ENCODE measurements around the gene PWWP2A. TPM values are rescaled to one million over a fixed set of nuclear protein-coding genes. Genes with fewer than 3 reads are reported as not detected.

The PWWP2A gene
- total RNA-seq, 1 donor from 2014 or later = 26.7 TPM

DNA sequence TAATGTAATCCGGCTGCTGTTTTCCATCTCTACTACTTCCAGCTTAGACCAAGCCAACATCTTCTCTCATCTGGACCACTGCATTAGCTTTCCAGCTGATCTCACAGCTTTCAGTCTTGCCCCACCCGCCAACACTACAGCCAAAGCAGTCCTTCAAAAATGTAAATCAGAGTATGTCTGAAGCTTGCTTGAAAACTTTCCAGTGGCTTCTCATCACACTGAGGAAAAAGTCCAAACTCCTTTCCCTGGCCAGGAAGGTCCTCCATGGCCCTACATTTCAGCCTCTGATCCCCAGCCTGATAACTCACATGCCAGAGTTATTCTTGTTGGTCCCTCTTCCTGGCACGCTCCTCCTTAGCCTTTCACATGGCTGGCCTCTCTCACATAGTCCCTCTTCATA is 71.8 kb downstream of the PWWP2A start:
- no peak for ATAC-seq
- intact Hi-C loops (cut with DNase I) = no loop called here
- H3K36me3 ChIP-seq = peaks cover 58% of the 10 kb centered on the region

DNA sequence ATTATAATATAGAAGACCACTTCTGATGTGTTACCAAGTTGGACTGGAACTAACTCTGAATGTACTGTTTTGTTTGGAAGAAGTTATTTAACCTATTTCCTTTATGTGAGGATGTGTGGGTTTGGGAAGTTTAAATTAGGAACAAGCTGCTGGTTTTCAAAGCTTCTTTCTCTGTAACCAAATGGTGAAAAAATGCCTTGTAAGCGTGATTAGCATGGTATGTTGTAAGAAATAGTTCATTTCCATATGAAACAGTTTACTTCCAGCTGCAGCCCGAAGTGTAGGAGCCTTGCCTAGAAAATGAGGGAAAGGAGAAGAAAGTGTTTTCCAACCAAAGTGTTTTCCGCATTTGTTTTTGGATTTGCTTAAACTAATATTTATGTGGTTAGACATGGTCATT is 74.3 kb downstream of the PWWP2A start:
- no peak for DNase-seq
- Histone ChIP-seq H3K4me3 (no peak overlapping the region), H3K4me1 (no peaks in the 10 kb centered on the region), H3K27ac (no peak overlapping the region), H3K9me3 (no peaks in the 10 kb centered on the region), H3K27me3 (no peaks in the 10 kb centered on the region), H3K36me3 (peaks cover 59% of the 10 kb centered on the region)
- ATAC-seq = no peak
- intact Hi-C loops (cut with DNase I) = no loop called here
- TF ChIP-seq, protein P1, sequence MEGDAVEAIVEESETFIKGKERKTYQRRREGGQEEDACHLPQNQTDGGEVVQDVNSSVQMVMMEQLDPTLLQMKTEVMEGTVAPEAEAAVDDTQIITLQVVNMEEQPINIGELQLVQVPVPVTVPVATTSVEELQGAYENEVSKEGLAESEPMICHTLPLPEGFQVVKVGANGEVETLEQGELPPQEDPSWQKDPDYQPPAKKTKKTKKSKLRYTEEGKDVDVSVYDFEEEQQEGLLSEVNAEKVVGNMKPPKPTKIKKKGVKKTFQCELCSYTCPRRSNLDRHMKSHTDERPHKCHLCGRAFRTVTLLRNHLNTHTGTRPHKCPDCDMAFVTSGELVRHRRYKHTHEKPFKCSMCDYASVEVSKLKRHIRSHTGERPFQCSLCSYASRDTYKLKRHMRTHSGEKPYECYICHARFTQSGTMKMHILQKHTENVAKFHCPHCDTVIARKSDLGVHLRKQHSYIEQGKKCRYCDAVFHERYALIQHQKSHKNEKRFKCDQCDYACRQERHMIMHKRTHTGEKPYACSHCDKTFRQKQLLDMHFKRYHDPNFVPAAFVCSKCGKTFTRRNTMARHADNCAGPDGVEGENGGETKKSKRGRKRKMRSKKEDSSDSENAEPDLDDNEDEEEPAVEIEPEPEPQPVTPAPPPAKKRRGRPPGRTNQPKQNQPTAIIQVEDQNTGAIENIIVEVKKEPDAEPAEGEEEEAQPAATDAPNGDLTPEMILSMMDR (IDR thresholded peaks at IDR 0.05) = no peak

More for the DNA sequence above, 71.8 kb downstream of the PWWP2A start:
- TF ChIP-seq, protein P1 (IDR thresholded peaks at IDR 0.05) = no peak
- H3K9me3 ChIP-seq = no peaks in the 10 kb centered on the region
- no peaks in the 10 kb centered on the region for H3K4me1 ChIP-seq
- H3K4me3 ChIP-seq = no peak overlapping the region
- no peak overlapping the region for H3K27ac ChIP-seq
- no peaks in the 10 kb centered on the region for H3K27me3 ChIP-seq
- DNase-seq = no peak

DNA sequence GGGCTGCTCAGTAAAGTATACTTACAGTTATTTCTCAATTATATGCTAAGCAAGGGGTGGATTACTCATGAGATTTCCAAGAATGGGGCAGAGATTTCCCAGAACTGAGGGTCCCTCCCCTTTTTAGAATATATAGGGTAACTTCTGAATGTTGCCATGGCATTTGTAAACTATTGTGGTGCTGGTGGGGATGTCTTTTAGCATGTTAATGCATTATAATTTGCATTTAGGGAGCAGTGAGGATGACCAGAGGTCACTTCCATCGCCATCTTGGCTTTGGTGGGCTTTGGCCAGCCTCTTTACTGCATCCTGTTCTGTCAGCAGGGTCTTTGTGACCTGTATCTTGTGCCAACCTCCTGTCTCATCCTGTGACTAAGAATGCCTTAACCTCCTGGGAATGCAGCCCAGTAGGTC is 74.9 kb downstream of the PWWP2A start:
- Histone ChIP-seq H3K4me1 (no peaks in the 10 kb centered on the region), H3K36me3 (peaks cover 59% of the 10 kb centered on the region), H3K4me3 (no peak overlapping the region), H3K27ac (no peak overlapping the region), H3K9me3 (no peaks in the 10 kb centered on the region), H3K27me3 (no peaks in the 10 kb centered on the region)
- TF ChIP-seq, protein P1 (IDR thresholded peaks at IDR 0.05) = no peak
- intact Hi-C loops (cut with DNase I) = no loop called here
- no peak for ATAC-seq
- DNase-seq = no peak

DNA sequence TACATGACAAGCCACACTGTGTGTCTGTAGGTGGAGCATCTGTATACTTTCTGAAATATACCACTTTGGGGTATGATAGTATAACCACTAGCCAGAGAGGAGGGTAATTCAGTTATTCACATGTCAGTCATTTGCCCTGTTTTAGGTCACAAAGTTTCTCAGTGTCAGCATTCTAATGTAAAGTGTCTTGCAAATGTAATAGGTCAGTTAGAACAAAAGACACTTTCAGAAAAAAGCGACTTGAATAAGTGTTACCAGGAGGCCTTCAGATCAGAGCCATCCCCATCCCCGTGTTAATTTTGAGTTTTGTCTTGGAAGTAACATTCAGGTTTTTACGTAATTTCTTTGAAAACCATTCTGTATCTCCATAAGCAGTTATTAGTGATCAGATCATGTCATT is 76.6 kb downstream of the PWWP2A start:
- H3K4me1 ChIP-seq = no peaks in the 10 kb centered on the region
- ATAC-seq (no peak), DNase-seq (no peak)
- TF ChIP-seq, protein P1 (IDR thresholded peaks at IDR 0.05) = no peak
- H3K27ac ChIP-seq = no peak overlapping the region
- H3K36me3 ChIP-seq = peaks cover 69% of the 10 kb centered on the region
- no peaks in the 10 kb centered on the region for H3K27me3 ChIP-seq
- H3K9me3 ChIP-seq = no peaks in the 10 kb centered on the region
- no peak overlapping the region for H3K4me3 ChIP-seq
- intact Hi-C loops (cut with DNase I) = no loop called here

Other genes with a start within 250 kb of the PWWP2A start
- gene ADRA1B, start 203.0 kb downstream of the PWWP2A start, total RNA-seq = 7.1 TPM
- gene TTC1, start 110.3 kb downstream of the PWWP2A start, total RNA-seq = 39.6 TPM
- not detected for gene FABP6, start 110.1 kb upstream of the PWWP2A start, total RNA-seq
- 16.6 TPM for gene CCNJL, start 193.1 kb upstream of the PWWP2A start, total RNA-seq